ENCODE data around the gene ALDH3B1. TPM values are rescaled to one million over a fixed set of nuclear protein-coding genes. Genes with fewer than 3 reads are reported as not detected.
A peak's percentile ranks its signal among the peaks of the same experiment; 100 is the strongest.

ALDH3B1 gene
- total RNA-seq, 1 donor from 2014 or later: 4.9 TPM

GRCh38 chr11:68024508-68024907 lies 14.4 kb downstream of the ALDH3B1 start:
- intact Hi-C loops (cut with micrococcal nuclease): no loop called here
- ATAC-seq: no peak
- DNase-seq: no peak

GRCh38 chr11:68025047-68025446 lies 14.9 kb downstream of the ALDH3B1 start:
- intact Hi-C loops (cut with micrococcal nuclease): no loop called here
- DNase-seq: no peak
- no peak for ATAC-seq

GRCh38 chr11:68026391-68027105 lies 16.4 kb downstream of the ALDH3B1 start:
- ATAC-seq (no peak), DNase-seq (no peak)
- intact Hi-C loops (cut with micrococcal nuclease): no loop called here

DNA sequence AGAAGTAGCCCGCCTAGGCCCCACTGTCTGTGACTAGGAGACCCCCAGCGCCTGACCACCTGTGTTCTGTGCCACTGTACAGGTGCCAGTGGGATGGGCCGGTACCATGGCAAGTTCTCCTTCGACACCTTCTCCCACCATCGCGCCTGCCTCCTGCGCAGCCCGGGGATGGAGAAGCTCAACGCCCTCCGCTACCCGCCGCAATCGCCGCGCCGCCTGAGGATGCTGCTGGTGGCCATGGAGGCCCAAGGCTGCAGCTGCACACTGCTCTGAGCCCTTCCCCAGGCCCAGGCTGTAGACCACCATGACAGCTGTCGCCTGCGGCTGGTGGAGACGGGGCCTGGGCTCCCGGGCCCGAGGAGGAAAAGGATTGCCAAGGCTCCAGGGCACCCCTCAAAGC lies 17.5 kb downstream of the ALDH3B1 start:
- no peak for ATAC-seq
- no peak for DNase-seq
- intact Hi-C loops (cut with micrococcal nuclease): no loop called here

DNA sequence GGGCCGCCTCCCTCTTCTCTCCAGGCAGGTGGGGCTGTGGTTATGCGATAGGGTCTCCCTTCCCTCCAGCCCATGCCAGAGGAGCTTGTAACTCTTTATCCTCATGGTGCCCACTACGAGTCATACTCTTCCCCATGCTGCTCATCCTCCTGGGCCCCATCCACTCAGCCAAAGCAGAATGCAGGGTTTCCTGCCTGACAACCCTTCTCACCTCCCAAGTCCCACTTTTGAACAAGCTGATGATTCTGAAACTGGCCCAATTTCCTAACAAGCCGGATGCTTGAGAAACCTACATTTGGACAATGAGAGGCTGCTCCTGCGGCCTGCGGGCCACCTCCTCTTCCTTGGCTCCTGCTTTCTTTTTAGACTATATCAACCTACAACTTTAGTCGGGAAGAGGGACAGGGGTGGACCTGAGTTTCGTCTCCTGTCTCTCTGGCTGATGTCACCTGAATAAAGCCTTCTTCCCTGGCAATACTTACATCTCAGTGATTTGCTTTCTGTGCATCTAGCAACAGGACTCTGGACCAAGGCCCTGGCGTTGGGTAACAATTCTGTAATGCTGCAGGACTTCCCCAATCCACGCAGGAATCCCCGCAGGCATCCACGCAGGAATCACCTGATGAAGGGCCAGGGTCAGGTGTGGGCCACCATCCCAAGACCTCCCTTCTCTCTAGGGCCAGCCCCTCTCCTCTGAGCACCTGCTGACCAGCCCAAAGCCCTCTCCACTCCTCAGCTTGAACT lies 18.8 kb downstream of the ALDH3B1 start:
- intact Hi-C loops (cut with micrococcal nuclease): no loop called here
- no peak for ATAC-seq
- no peak for DNase-seq

DNA sequence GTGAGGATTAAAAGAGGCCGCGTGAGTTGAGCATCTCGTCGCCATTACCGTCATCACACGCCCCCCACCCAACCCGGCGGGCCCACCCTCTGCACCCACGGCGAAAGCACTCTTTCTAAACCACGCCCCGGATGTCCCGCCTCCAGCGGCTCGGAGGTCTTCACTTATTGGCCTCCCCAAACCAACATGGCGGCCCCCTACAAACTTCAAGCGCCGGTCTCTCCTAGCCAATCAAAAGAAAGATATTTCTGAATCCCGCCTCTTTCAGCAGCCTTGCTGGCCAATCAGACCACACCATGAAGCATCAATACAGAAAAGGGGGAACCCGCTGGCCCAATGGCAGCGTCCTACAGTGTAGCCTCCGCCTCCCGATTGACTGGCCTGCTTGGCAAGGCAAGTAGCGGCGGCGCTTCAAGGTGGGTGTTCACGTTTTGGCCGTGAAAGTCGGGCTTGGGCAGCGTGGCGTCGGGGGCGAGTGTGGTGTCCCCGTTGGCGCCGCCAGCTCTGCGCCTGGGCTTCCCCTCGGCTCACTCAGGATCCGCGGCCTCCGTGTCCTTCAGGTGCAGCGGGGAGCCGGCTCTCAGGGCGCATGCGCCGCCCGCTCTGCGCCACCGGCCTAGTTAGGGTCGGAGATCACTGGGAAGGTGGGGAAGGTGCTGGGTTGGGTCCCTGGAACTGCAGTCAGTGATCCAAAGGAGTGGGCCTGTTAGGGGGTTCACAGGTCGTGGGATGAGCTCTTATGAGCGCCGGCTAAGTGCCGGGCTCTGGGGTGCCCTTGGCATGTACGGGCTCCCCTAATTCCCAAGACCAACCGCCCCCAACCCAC lies 20.4 kb downstream of the ALDH3B1 start, which contains the start of gene NDUFS8:
Gene NDUFS8, plus strand, starts transcription at position 364 of the 826 bp plus-strand sequence. CDS start 1,471 bp downstream, outside the sequence.
- intact Hi-C loops (cut with micrococcal nuclease): no loop called here
- DNase-seq (peak; percentile 98), ATAC-seq (peak; percentile 88)

- no peak for DNase-seq
- intact Hi-C loops (cut with micrococcal nuclease): no loop called here
- peak; percentile 2 for ATAC-seq
Observed at GRCh38 chr11:68031144-68031464, 21.0 kb downstream of the ALDH3B1 start.

DNA sequence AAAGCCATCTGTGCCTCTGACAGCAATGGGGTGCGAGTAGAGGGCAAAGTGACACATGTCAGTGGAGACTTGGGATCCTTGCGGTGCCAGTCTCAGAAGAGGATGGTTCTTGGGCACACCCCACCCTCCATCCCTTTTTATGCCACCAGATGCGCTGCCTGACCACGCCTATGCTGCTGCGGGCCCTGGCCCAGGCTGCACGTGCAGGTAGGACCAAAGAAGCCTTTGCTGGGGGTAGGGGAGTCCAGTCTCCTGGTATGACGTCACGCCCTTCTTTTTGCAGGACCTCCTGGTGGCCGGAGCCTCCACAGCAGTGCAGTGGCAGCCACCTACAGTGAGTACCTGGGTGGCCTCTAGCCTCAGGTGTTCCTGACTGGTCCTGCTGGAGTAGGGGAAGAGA lies 21.9 kb downstream of the ALDH3B1 start:
- intact Hi-C loops (cut with micrococcal nuclease): no loop called here
- ATAC-seq (no peak), DNase-seq (no peak)

- no peak for DNase-seq
- intact Hi-C loops (cut with micrococcal nuclease): no loop called here
- peak; percentile 0 for ATAC-seq
Observed at GRCh38 chr11:68032997-68033707, 23.0 kb downstream of the ALDH3B1 start.

DNA sequence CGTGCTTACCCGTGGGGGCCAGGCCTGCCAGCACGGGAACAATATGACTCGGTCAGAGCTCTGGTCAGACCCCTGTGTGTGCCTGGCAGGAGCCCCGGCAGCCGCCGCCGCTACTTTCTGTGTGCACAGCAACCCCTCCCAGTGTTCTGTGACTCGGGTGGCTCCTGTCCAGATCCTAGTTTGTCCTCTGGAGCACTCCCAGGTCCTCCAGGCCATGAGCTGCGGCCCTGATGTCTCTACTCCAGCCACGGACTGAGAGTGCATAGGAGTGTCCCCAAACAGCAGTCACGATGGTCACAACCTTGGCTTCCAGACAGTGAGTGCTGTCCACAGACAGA lies 23.6 kb downstream of the ALDH3B1 start:
- intact Hi-C loops (cut with micrococcal nuclease): no loop called here
- ATAC-seq (peak; percentile 50), DNase-seq (peak; percentile 82)

GRCh38 chr11:68035266-68035876 lies 25.2 kb downstream of the ALDH3B1 start:
- intact Hi-C loops (cut with micrococcal nuclease): no loop called here
- ATAC-seq: no peak
- DNase-seq: no peak

- no peak for DNase-seq
- no peak for ATAC-seq
- intact Hi-C loops (cut with micrococcal nuclease): no loop called here
Observed at GRCh38 chr11:68036141-68036716, 26.1 kb downstream of the ALDH3B1 start.

- intact Hi-C loops (cut with micrococcal nuclease): no loop called here
- DNase-seq (peak; percentile 80), ATAC-seq (peak; percentile 7)
Observed at GRCh38 chr11:68036717-68037239, 26.7 kb downstream of the ALDH3B1 start.

DNA sequence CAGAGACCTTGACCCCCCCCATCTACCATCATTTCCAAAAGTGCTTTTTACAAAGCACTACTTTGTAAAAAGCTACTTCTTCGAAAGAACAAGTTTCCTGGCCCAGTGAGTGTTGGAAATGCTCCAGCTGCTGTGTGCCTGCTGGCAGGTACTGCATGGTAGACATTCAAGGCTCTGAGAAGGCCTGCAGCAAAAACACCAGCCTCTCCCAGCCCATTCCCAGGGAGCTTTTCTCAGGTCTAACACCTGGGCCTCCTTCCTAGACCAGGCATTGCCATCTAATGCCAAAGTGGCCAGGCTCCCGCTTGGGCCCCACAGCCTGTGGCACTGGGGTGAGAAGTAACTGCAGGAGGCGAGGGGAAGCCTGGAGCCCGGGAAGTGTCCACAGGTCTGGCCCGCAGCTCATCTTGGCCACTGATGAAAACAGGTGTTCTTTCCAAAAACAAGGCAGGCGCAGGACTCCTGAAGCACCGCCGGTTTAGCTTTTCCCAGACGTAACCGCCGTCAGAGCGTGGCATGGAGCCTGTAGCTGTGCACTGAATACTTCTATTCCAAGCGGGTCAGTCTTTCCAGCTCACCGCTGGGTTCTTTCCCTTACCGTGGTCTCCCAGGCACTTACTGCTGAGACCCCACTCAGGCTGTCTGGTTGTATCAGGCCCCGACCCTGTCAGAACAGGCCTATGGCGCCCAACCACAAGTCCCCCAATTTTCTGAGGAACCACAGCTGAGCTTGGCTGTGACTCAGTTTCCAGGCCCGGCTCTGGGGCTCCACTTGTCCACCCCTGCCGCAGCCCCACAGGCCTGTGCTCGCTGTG lies 27.5 kb downstream of the ALDH3B1 start:
- no peak for DNase-seq
- intact Hi-C loops (cut with micrococcal nuclease): no loop called here
- ATAC-seq: no peak

GRCh38 chr11:68038226-68038717 lies 28.1 kb downstream of the ALDH3B1 start:
- DNase-seq (no peak), ATAC-seq (peak; percentile 1)
- intact Hi-C loops (cut with micrococcal nuclease): no loop called here

GRCh38 chr11:68038718-68039525 lies 28.8 kb downstream of the ALDH3B1 start, which contains the start of gene TCIRG1:
Gene TCIRG1 (plus strand): TSS chr11:68039025. CDS start chr11:68041272, 2,247 bp downstream.
- DNase-seq (peak; percentile 93), ATAC-seq (peak; percentile 83)
- intact Hi-C loops (cut with micrococcal nuclease): no loop called here

All from left ventricle myocardium superior (tissue), 1 donor.